Sciatic nerve (tissue), 2 donors: ENCODE measurements around the gene CHKA. TPM values are rescaled to one million over a fixed set of nuclear protein-coding genes. Genes with fewer than 3 reads are reported as not detected.
A peak's percentile ranks its signal among the peaks of the same experiment; 100 is the strongest.

ENCODE experiments used
- ATAC-seq: fragments of 200-7000 bp; cut with Tn5 transposase; one replicate; pipeline ENCODE4 v1.9.1; 2020; ENCODE audit warnings: mild to moderate bottlenecking, moderate library complexity
- DNase-seq: peaks from one replicate; pipeline ENCODE4 v3.0.0-alpha.2; 2020; ENCODE audit warnings: low spot score
- intact Hi-C: fragments of 100-400 bp; cut with DNase I; formaldehyde crosslinking; loops from one replicate; pipeline ENCODE4 v1.14.2; 2022
- total RNA-seq: library from RNA; stranded (reverse); fragmentation: NEBNext Ultra II Directional; extraction: Animal tissue kit (Norgen Biotek cat#: 25700); gene quantifications from one replicate; pipeline ENCODE4 v1.2.1, GENCODE V29; 2021
- donor health status: DM: no; HTN: no; CAD: no.
- donor health status: DM: no; HTN: no; CAD: no.

CHKA gene
- total RNA-seq, 1 donor from 2014 or later: 38.0 TPM

DNA sequence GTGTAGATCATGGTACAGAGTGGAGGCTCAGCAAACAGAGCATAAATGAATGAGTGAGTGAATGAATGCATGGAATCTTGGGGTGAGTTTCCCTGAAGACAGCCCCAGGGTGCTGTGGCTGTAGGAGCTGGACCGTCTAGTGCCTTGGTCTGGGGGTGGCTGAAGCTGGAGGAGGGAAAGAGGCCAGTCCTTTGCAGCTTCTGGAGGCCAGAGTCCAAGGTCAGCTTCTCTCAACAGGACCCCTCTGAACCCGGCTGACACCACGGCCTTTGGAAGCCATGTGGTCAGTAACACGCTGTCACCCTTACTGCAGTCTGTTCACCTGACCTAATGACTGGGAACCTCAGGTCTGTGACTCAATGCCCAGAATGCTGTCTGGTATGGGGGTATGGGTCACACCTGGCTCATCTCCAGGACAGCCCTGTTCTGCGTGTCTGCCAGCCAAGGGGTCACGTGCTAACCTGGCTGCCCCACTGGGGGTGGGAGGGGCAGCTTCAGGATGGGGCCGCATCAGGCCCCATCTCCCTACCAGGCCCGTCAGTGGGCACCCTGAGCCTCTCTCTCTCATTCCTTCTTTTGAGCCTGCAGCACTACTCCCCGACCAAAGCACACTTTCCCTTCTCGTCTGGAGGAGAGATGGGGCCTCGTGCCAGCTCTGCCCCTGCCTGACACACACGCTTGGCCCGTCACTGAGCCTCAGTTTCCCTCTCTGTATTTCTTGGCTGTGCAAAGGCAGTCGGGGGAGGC is 24.1 kb upstream of the CHKA start:
- DNase-seq (no peak), ATAC-seq (no peak)
- intact Hi-C loops: no loop called here

DNA sequence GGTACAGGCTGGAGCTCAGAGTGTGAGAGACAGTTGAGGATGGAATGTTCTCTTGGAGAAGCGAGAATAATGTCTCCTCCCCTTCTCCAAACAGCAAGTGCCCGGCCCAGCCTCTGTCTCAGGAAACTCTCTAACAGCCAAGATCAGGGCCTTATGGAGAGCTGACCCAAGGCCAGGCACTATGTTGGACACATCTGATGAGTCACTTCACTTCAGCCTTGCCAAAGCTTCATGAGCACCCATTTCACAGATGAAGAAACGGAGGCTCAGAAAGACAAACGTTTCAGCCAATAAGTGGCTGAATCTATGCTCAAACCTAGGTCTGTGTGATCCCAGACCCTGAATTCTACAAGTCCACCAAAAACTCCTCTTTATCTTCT is 22.1 kb upstream of the CHKA start:
- no peak for ATAC-seq
- intact Hi-C loops: no loop called here
- DNase-seq: no peak

DNA sequence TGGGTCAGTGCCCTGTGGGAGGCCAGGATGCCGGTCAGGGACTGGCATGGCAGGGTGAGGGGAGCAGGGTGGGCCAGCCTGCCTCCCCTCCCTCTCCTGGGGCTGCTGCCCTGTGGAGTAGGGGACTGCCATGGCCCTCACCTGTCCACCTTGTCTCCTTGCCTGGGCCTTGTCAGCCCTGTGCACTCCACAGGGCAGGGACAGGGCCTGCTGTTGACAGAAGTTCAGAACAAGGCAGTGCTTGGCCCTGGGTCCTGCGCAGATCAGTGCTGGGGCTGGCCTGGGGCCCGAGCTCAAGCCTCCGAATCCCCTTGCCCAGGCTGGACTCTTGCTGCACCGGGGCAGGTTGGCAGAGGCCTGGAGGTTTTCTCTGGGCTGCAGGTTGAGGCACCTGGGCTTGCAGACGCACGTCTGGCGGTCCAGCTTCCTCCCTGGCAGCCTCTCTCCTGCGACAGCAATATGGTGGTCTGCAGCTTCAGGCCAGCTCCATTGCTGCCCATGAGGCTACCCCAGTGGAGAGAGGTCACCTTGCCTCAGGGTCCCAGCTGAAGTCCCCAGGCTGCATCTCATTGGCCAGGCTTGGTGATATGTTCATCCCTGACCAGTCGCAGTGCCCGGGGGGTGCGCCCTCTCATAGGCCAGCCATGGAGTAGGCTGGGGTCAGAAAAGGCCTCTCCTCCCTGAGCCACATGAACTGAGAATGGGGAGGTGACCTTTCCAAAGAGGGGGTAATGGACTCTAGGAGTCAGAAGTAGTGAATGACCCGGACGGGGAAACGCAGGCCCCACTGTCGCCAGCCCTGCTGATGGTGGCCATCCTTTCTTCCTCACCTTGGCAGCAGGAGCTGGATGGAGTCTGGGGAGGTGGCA is 21.5 kb upstream of the CHKA start:
- ATAC-seq (no peak), DNase-seq (no peak)
- intact Hi-C loops: no loop called here

DNA sequence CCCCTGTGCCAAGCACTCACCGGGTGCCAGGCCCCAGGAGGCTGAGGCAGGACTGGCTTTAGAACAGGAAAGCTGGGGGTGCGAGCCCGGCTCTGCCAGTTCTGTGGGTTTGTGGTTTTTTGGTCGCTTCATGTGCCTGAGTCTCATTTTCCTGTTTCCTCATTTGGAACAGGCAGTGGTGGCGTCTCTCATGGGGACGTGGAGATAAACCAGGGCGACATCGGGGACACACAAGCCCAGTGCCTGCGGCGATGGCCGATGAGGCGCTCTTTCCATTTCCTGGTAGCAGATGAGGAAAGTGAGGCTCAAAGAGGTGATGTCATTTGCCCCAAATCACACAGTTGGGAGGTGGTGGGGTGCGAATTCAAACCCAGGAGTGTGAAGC is 20.8 kb upstream of the CHKA start:
- ATAC-seq (no peak), DNase-seq (no peak)
- intact Hi-C loops: no loop called here

DNA sequence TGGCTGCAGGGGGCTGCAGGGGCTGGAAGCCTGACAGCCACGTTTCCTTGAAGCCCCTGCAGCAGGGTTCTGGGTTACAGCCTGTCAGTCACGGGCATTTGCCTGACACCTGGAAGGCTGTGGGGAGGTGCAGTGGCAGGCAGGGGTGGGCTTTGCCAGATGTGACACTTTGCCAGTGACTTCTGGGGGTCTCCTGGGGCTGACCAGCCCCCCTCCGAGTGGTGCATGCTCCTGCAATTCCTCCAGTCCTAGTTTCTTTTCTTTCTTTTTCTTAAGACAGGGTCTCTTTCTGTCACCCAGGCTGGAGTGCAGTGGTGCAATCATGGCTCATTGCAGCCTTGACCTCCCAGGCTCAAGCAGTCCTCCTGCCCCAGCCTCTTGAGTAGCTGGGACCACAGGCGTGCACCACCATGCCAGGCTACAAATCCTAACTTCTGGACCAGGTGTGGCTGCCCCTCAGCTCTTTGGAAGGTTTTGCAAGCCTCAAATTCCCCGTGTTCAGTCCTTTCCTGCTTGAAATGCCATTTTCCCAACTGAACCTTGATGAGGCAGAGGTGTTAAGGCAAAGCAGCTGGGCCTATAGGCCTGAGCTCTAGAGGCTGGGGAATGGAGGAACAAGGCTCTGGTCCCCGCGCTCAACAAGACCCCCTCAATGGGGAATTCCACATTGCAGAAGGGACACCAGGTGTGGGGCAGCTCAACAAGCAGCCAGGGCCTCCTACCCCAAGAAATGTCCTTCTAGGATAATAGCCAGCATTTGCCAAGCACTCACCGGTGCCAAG is 20.2 kb upstream of the CHKA start:
- intact Hi-C loops: no loop called here
- ATAC-seq (no peak), DNase-seq (no peak)

DNA sequence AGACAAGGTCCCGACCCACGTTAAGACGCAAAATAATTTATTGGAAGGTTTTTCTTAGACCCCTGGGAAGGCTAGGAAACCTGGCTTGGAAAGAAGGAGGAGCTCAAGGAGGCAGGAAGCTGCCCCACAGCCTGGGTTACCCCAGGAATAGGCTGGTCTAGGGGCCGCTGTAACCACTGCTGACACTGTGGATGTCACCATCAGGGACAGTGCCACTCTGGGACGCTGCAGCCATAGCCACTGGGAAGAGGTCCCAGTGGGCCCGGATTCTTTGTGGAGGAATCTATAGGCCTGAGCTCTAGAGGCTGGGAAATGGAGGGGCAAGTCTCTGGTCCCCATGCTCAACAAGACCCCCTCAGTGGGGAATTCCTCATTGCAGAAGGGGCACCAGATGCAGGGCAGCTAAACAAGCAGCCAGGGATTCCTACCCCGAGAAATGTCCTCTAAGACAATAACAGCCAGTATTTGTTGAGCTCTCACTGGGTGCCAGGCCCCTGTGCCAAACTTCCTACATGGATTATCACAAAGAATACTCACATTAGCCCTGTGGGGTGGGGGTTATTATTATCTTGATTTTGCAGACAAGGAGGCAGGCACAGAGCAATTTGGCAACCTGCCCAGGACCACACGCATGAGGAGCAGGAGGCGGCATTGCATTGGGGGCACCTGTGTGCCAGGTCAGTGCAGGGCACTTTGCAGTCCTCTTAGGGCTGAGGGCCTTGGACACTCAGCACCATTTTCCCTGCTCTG is 19.5 kb upstream of the CHKA start:
- ATAC-seq: peak; percentile 57
- intact Hi-C loops: no loop called here

DNA sequence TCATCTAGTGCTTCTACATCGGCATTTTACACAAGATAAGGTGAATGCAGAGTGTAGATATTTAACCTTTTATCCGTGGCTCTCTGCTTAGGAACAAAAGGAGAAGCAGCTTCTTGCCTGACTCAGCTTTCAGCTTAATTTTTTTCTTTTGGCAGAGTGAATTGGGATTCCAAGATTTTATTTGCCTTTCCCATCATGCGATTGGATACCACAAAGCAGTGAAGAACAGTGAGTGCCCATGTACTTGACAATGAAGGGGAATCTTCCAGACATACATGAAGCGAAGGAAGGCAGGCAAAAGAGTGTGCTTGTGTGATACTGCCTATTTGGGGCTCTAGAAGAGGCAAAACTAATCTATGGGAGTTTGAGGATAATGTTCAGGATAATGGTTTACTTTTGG is 17.0 kb upstream of the CHKA start:
- DNase-seq: no peak
- no peak for ATAC-seq
- intact Hi-C loops: no loop called here

More for the DNA sequence above, 19.5 kb upstream of the CHKA start:
- peak; percentile 43 for DNase-seq

DNA sequence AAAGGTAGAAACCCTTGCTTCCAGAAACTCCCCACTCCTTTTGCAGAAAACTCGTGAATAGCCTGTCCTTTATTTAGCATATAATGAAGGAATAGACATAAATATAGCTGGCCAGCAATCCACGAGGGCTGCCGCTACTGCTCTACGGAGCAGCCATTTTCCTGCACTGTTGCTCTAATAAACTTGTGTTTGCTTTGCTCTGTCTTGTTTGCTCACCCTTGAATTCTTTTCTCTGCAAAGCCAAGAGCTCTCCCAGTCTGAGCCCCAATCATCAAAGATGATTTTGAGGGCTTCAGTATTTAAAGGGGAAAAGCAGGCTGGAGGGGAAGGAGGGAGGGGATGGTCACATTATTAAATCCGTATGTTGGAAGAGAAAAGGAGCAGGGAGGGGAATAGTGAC is 16.6 kb upstream of the CHKA start:
- DNase-seq: no peak

DNA sequence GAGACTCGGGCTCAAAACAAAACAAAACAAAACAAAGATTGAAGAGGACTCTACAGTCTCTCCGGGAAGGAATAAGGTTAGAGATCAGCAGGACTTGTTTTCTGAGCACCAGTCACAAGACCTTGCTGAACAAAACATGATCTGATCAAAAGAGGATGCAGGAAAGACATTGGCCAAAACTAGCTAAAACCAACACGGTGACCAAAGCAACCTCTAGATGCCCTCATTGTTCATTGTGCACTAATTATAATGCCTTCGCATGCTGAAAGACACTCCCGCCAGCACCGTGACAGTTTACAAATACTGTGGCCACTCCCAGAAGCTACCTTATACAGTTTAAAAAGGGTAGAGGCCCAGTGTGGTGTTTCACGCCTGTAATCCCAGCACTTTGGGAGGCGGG is 15.7 kb upstream of the CHKA start:
- intact Hi-C loops: no loop called here
- DNase-seq (no peak), ATAC-seq (no peak)

More for the DNA sequence above, 16.6 kb upstream of the CHKA start:
- intact Hi-C loops: no loop called here
- no peak for ATAC-seq

DNA sequence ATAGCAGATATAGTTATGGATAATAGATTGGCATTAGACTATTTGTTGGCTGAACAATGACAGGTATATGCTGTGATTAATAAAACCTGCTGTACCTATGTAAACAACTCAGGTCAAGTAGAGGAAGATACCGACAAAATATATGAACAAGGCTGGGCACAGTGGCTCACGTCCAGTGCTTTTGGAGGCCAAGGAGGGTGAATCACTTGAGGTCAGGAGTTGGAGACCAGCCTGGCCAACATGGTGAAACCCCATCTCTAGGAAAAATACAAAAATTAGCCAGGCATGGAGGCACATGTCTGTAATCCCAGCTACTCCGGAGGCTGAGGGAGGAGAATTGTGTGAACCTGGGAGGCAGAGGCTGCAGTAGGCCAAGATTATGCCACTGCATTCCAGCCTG is 14.0 kb upstream of the CHKA start:
- intact Hi-C loops: no loop called here
- DNase-seq (peak; percentile 12), ATAC-seq (no peak)

DNA sequence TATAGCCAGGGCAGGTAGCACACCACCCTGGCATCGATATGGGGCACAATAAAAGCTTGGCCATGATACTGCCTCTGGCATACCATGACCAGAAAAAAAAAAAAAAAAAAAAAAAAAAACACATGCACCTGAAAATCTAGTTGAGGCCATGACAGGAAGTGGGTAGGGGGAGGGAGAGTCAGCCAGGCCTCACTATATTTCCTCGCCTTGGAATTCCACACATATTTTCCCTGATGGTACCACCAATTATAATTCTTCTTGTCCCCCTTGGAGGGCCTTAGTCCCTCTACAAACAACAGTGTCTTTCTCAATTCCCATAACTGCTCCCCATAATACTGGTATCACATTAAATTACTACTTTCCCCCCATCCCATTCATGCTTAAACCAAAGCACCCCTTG is 12.6 kb upstream of the CHKA start:
- ATAC-seq (no peak), DNase-seq (no peak)
- intact Hi-C loops: no loop called here

DNA sequence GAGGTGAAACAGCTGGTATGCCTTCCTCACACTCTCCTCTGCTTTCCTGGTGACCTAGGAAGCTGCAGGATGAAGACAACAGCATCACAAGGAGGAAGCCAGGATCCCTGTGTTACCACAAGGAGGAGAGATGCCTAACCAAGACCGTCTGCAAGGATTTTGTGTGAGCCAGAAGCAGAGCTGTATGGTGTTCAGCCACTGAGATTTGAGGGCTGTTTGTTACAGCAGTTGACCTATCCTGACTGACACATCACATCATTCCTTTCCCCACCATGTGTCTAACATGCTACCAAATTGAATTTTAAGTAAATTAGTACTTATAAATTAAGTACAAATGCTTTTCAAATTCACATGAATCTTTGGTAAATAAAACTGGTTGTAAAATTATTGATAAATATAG is 8.9 kb upstream of the CHKA start:
- intact Hi-C loops: no loop called here
- no peak for DNase-seq
- ATAC-seq: no peak

DNA sequence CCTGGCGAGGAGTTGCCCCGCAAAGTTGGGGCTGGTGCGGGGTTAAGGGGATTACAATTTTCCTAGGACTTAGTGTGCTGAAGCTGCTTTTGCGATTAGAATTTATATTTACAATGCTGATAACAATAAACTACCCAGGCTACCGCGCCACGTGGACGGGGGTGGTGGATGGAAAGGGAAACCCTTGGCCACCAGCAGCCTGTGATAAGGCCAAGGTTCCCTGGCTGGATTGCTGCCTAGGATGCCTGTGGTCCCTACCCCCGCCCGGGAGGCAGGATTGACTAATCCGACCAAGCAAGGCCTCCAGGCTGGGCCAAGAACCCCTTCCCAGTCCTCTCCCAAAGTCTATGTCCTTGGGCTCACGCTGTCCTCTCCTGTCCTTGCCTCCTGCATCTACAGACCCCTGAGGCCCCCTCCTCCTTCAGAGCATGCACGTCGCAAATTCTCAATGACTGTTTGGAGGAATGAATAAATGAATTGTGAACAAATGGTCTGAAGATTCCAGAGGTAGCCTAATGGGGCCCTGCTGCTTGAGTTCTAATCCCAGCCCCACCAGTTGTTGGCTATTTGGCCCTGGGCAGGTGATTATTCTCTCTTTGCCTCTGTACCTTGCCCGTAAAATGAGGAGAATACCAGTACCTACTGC is 7.6 kb upstream of the CHKA start:
- intact Hi-C loops: loop anchor here (10.0 kb wide), 1 partner anchor 94 kb away; the partner anchor contains the start of genes NDUFS8 and TCIRG1
- ATAC-seq (peak; percentile 61), DNase-seq (peak; percentile 75)

DNA sequence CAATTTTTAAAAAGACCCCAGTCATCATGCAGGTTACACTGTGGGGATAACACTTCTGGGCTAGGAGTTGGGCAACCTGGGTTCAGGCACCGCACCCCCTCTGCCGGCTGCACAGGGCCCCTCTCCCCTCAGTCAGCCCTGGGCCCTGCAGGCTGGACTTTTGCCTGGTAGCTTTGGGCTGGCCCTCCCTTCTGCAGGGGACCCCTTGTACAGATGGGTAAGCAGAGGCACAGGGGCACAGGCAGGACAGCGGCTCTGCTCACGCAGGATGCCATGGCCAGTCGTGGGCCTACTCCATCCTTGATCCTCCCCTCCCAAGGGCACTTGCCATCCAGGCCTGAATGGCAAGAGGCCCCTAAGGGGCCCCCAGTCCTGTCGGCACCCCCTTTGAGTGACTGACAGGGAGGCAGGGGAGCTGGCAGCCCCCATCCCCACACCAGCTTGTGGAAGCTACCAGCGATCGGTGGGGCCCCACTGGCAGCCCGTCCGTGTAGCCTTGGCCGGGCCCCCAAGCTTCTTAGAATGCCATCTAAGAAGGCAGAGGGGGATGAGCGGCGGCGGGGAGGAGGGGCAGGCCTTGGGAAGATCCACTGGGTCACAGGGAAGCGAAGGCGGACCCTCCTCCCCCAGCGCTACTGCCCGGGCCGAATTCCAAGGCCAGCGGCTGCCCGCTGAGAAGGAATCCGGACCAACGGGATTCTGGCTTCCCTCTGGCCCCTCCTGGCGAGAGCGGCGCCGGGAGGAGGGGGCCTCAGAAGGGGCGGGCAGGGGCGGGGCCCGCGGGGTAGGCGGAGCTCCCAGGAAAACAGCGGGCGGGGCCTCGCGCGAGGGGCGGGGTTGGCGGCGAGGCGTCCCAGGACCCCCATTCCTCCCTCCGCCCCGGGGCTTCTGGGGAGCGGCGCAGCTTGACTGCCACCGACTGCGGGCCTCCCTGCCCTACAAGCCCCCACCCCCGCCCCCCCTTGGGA is 6.8 kb upstream of the CHKA start:
- intact Hi-C loops: loop anchor here (10.0 kb wide), 1 partner anchor 93 kb away; the partner anchor contains the start of genes NDUFS8 and TCIRG1
- peak; percentile 85 for ATAC-seq
- peak; percentile 78 for DNase-seq

DNA sequence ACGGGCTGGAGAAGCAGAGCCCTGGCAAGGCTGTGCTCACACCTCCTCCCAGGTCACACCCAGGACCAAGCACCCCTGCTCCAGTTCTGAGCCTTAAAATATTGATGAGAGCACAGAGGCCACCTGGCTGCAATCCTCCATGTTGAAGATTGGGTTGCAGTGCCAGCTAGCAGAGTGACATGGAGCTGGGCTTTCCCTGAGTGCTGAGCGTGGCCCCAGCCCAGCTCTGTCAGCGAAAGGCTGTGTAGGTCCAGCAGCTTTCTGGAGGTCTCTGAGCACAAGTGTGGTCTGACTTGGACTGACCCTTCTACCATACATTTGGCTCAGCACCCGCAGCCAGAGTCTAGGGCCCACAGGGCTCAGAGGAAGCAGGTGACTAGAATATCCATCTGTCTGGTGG is 4.0 kb upstream of the CHKA start:
- intact Hi-C loops: loop anchor here (10.0 kb wide), 1 partner anchor 90 kb away; the partner anchor contains the start of genes NDUFS8 and TCIRG1
- DNase-seq: no peak
- ATAC-seq: no peak

DNA sequence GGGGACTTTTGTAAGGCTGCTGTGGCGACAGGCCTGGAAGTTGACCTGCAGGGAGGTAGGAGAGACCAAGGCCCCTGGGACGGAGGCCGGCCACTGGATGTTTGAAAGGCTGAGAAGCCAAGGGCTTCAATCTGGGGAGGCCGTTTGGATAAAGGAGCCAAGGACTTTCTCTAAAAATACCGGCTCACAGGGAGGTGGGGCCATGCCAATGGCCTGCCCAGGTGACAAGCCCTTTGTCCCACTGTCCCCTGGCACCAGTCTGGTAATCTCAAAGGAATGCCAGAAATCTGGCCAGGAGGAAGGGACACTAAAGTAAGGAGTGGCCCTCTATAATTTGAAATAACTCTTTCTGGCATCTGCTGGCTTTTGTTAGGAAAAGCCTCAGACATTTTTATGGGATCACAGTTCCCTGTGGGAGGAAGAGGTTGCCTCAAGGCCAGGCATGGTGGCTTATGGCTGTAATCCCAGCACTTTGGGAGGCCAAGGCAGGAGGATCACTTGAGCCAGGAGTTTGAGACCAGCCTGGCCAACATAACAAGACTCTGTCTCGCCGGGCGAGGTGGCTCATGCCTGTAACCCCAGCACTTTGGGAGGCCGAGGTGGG is 1.9 kb upstream of the CHKA start:
- no peak for DNase-seq
- intact Hi-C loops: loop anchor here (10.0 kb wide), 1 partner anchor 88 kb away; the partner anchor contains the start of genes NDUFS8 and TCIRG1
- ATAC-seq: no peak
